GM12875 (cell line): ENCODE results near the gene PHOX2B.
"Not testable (repeated sequence)": the region's sequence is repeated elsewhere in the genome, so short reads cannot be mapped to it uniquely, and the experiment has no call there.

ENCODE experiments used
- H3K4me3 ChIP-seq: one replicate; pipeline ENCODE4 v1.5.1; 2011; ENCODE audit warnings: low read depth, low read length, control low read depth
- CTCF ChIP-seq: IDR thresholded peaks from 2 replicates; pipeline ENCODE4 v1.5.1; 2011; ENCODE audit warnings: low read depth, mild to moderate bottlenecking, control low read depth, inconsistent platforms, low read length, moderate library complexity, borderline replicate concordance; ENCODE audit not compliant: insufficient read depth

Gene PHOX2B

GRCh38 chr4:41712425-41712824 lies 36.1 kb downstream of the PHOX2B start:
- H3K4me3 ChIP-seq = no peak overlapping the region
- TF ChIP-seq CTCF = no peak

- not testable (repeated sequence) for H3K4me3 ChIP-seq
Measured at GRCh38 chr4:41711654-41712053, 36.9 kb downstream of the PHOX2B start.

- no peak overlapping the region for H3K4me3 ChIP-seq
- TF ChIP-seq CTCF = no peak
Measured at GRCh38 chr4:41709844-41710481, 38.6 kb downstream of the PHOX2B start.

- no peak for TF ChIP-seq CTCF
- no peak overlapping the region for H3K4me3 ChIP-seq
Measured at GRCh38 chr4:41703785-41704184, 44.7 kb downstream of the PHOX2B start.

- H3K4me3 ChIP-seq = no peak overlapping the region
- TF ChIP-seq CTCF = no peak
Measured at GRCh38 chr4:41702770-41703169, 45.8 kb downstream of the PHOX2B start.

GRCh38 chr4:41701983-41702382 lies 46.5 kb downstream of the PHOX2B start:
- no peak overlapping the region for H3K4me3 ChIP-seq
- TF ChIP-seq CTCF = no peak

- no peak for TF ChIP-seq CTCF
Measured at GRCh38 chr4:41696763-41697162, 51.8 kb downstream of the PHOX2B start.

GRCh38 chr4:41696131-41696530 lies 52.4 kb downstream of the PHOX2B start:
- no peak for TF ChIP-seq CTCF
- H3K4me3 ChIP-seq = no peak overlapping the region

More at GRCh38 chr4:41696763-41697162, 51.8 kb downstream of the PHOX2B start:
- H3K4me3 ChIP-seq = no peak overlapping the region
